ENCODE data around the gene TRIM13.
"Not testable (repeated sequence)": the region's sequence is repeated elsewhere in the genome, so short reads cannot be mapped to it uniquely, and the experiment has no call there.

Gene TRIM13

GRCh38 chr13:49998714-49999624 lies 2.1 kb downstream of the TRIM13 start:
- DNase-seq: no peak

- DNase-seq: no peak
These were observed 4.4 kb downstream of the TRIM13 start for GRCh38 chr13:50001287-50001686.

DNA sequence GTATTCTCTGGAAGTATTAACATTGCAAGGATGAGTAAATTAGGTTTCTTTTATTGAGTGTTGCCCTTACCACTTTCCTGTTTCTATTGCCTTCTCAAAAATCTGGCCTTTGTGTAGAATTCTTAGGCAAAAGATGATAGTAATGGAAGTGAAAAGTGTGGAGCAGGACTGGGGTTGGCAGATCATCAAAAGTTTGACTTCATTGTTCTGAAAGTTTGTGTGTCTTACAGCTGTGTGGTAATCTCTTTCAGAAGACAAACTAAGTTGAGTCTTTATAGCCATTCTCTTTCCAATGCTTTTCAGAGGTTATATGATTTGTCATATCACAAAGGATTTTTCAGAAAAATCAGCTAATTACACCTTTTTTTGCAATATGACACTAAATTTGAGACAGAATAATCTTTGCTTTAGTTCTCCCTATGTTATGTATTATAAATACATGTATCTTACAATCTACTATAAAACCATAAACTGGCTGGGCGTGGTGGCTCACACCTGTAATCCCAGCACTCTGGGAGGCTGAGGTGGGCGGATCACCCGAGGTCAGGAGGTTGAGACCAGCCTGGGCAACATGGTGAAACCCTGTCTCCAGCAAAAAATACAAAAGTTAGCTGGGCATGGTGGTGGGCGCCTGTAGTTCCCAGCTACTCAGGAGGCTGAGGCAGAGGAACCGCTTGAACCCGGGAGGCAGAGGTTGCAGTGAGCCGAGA lies 9.7 kb downstream of the TRIM13 start:
- no peak for DNase-seq

- DNase-seq: no peak
These were observed 14.6 kb downstream of the TRIM13 start for GRCh38 chr13:50011461-50011860.

DNA sequence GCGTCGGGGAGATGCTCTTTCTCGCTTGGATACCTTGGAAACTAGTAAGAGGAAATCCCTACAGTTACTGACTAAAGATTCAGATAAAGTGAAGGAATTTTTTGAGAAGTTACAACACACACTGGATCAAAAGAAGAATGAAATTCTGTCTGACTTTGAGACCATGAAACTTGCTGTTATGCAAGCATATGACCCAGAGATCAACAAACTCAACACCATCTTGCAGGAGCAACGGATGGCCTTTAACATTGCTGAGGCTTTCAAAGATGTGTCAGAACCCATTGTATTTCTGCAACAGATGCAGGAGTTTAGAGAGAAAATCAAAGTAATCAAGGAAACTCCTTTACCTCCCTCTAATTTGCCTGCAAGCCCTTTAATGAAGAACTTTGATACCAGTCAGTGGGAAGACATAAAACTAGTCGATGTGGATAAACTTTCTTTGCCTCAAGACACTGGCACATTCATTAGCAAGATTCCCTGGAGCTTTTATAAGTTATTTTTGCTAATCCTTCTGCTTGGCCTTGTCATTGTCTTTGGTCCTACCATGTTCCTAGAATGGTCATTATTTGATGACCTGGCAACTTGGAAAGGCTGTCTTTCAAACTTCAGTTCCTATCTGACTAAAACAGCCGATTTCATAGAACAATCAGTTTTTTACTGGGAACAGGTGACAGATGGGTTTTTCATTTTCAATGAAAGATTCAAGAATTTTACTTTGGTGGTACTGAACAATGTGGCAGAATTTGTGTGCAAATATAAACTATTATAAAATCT lies 15.7 kb downstream of the TRIM13 start:
- DNase-seq: no peak

DNA sequence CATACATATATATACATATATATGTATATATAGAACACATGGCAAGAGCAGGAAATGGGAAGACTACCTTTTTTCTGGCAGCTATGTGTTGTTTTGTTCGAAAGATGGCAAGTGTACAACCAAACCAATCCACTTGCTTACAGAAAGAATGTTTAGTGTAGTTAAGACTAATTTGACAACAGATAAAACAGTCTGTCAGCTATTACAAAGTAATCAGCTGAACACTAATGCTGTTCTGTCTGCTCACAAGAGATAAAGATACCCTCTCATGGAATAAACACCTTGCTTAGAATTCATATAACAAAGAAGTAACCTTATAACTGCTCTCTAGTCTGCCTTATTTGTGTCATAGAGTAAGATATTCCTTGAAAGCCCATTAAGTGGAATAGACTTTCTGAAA lies 17.5 kb downstream of the TRIM13 start:
- DNase-seq: no peak

DNA sequence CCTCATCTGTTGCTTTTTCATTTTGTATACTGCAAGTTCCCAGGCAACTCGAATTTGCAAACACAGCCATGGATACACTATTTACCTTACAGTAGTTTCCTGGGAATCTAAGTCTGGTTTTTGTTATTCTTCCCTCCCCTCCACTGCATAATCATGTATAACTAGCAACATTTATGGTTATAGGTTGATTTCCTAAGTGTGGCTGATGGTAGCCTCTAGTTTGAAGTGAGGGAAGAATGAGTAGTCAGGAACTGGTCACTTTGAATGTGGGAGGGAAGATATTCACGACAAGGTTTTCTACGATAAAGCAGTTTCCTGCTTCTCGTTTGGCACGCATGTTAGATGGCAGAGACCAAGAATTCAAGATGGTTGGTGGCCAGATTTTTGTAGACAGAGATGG lies 18.4 kb downstream of the TRIM13 start, which contains the start of gene KCNRG:
TSS of gene KCNRG (plus strand) at position 187 of the 400 bp plus-strand sequence. CDS start at position 237, 50 bp downstream.
- no peak for DNase-seq

DNA sequence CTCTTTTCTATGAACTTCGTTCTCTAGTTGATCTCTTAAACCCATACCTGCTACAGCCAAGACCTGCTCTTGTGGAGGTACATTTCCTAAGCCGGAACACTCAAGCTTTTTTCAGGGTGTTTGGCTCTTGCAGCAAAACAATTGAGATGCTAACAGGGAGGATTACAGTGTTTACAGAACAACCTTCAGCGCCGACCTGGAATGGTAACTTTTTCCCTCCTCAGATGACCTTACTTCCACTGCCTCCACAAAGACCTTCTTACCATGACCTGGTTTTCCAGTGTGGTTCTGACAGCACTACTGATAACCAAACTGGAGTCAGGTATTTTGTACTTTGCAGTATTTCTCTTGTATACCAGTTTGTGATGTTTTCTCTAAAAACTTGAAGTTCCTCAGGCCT lies 18.9 kb downstream of the TRIM13 start:
- DNase-seq: no peak

- no peak for DNase-seq
These were observed 19.6 kb downstream of the TRIM13 start for GRCh38 chr13:50016444-50016843.

DNA sequence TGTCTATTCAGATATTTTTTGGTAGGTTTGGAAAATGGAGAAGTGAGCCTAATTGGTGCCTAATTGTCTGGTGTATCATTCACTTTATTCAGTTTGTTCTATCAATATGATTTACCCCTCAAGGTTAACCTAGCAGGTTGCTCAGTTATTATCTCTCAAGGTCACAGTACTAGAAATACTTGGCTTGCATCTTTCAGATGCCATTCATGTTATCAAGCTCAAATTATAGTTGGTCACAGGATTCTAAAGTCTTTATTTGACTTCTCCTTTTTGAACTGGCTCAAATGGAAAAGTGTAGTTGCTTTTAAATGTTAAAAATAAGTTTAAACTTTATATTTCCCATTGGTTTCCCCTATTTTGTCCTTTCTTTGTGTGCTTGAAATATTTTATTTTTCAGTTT lies 21.0 kb downstream of the TRIM13 start:
- DNase-seq: no peak

DNA sequence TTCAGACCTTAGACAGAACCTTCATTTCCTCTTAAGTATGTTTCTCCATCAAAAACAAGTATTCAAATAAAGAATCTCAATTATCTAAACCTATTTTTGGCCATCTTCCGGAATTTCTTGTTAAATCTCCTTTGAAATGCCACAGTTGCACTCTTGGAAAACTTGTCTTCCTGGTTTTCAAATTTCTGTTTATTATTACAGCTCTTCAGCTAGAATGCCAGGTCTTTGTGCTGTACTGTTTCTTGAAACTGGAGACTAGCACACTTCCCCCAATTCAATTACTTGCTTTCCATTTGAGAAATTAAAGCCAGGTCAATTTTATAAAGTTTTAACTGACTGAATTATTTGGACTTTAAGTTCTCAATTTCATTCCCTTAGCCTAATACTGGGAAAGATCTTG lies 28.6 kb downstream of the TRIM13 start:
- no peak for DNase-seq

GRCh38 chr13:50026788-50027473 lies 30.1 kb downstream of the TRIM13 start:
- no peak for DNase-seq

- peak; percentile 76 for DNase-seq
These were observed 33.5 kb downstream of the TRIM13 start for GRCh38 chr13:50030315-50030714.

DNA sequence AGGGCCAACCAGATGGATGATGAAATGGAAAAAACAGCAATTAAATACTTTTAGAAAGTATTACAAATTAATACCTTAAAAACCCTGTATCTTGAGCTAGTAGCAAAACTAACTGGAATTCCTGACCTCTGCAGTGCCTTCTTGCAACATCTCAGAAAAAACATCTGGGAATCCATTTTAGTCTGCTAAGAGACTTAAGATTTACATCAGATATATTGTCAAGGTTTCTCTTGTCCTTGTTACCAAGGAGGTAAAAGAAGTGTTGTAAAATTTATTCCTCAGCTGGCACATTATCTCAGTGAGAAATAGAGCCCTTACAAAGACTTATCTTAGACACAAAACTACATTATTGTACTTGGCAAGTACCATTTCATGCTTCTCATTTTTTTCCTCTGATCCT lies 36.9 kb downstream of the TRIM13 start:
- no peak for DNase-seq

GRCh38 chr13:50037788-50038187 lies 40.9 kb downstream of the TRIM13 start:
- DNase-seq: no peak

GRCh38 chr13:50038266-50038665 lies 41.4 kb downstream of the TRIM13 start:
- DNase-seq: no peak

DNA sequence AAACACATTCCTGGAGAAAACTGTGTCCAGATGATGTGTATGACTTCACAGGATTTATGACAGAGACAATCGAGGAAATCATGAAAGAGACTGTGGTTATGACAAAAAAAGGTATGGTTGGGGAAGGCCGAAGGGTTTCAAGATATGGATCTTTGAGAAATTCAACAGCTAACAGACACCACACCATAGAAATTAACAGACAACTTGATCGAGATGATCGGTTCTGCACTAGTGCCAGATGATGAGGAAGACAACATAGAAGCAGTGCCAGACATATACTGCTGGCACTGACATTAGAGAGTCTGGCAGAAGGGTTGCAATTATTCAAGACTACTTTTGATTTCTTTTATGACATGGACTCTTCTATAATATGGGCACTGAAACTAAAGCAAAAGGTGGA lies 55.6 kb downstream of the TRIM13 start:
- DNase-seq: no peak

- DNase-seq: no peak
These were observed 57.0 kb downstream of the TRIM13 start for GRCh38 chr13:50053844-50054243.

GRCh38 chr13:50055454-50055853 lies 58.6 kb downstream of the TRIM13 start:
- DNase-seq: no peak

DNA sequence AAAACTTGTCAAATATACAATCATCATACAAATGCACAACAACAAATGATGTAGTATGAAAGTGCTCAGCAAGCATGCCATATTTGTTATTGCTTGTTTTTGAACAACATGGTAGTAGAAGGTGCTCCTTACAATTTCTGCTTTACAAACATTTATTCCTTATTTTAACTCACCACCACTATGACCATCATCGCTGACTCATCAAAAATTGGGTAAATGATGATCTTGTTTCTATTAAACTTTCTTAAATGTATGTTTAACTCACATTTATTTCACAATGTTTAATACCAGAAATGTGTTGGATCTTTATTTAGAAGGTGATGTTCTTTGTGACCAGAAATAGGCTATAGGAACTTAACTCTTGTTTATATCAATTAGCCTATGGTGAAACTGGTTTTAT lies 63.9 kb downstream of the TRIM13 start:
- no peak for DNase-seq

DNA sequence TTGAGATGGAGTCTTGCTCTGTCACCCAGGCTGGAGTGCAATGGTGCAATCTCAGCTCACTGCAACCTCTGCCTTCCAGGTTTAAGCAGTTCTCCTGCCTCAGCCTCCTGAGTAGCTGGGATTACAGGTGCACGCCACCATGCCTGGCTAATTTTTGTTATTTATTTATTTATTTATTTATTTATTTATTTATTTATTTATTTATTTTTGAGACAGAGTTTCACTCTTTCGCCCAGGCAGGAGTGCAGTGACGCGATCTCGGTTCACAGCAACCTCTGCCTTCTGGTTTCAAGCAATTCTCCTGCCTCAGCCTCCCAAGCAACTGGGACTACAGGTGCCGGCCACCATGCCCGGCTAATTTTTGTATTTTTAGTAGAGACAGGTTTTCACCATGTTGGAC lies 65.5 kb downstream of the TRIM13 start:
- not testable (repeated sequence) for DNase-seq

- DNase-seq: no peak
These were observed 68.9 kb downstream of the TRIM13 start for GRCh38 chr13:50065712-50066111.

Measured in NCI-H82 (cell line).